ENCODE data around the gene MIB1. TPM values are rescaled to one million over a fixed set of nuclear protein-coding genes. Genes with fewer than 3 reads are reported as not detected.

The MIB1 gene
- total RNA-seq, 1 experiment from 2014 or later, result 48.1 TPM

DNA sequence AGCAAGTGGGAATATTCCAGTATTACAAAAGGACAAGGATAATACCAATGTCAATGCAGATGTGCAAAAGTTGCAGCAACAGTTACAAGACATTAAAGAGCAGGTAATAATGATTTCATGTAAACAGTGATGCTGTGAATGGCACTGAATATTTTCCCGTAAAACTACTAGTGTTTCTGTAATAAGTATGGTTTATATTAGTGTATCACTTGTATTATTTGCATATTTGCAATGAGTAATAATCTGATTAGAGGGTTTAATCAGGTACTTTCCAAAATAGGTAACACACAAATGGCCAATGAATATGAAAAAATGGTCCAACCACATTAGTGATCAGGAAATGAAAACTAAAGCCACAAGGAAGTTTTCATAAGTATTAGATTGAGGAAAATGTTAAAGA is 118.0 kb downstream of the MIB1 start:
- no peak overlapping the region for H3K4me3 Mint-ChIP-seq (ENCODE audit: unreplicated experiment)
- no peaks in the 10 kb centered on the region for H3K4me1 Mint-ChIP-seq (ENCODE audit: low read depth, unreplicated experiment)
- no peaks in the 10 kb centered on the region for H3K9me3 Mint-ChIP-seq (ENCODE audit: unreplicated experiment)
- H3K36me3 Mint-ChIP-seq (ENCODE audit: insufficient read depth, unreplicated experiment), result peaks cover 29% of the 10 kb centered on the region
- no peaks in the 10 kb centered on the region for H3K4me1 ChIP-seq
- CTCF ChIA-PET, result no interaction called here
- H3K9me3 ChIP-seq, result no peaks in the 10 kb centered on the region
- BruUV-seq (replicated peaks), result no TSS peak
- no peaks in the 10 kb centered on the region for H3K27me3 ChIP-seq (replicated peaks; ENCODE audit: control insufficient read depth, insufficient read depth, low read length)
- peaks cover 4% of the 10 kb centered on the region for H3K36me3 ChIP-seq (ENCODE audit: control insufficient read depth, insufficient read depth, low read length)
- H3K27me3 Mint-ChIP-seq (ENCODE audit: insufficient read depth, unreplicated experiment), result no peaks in the 10 kb centered on the region
- H3K27ac Mint-ChIP-seq (ENCODE audit: unreplicated experiment), result no peak overlapping the region
- TF ChIP-seq, protein P1, sequence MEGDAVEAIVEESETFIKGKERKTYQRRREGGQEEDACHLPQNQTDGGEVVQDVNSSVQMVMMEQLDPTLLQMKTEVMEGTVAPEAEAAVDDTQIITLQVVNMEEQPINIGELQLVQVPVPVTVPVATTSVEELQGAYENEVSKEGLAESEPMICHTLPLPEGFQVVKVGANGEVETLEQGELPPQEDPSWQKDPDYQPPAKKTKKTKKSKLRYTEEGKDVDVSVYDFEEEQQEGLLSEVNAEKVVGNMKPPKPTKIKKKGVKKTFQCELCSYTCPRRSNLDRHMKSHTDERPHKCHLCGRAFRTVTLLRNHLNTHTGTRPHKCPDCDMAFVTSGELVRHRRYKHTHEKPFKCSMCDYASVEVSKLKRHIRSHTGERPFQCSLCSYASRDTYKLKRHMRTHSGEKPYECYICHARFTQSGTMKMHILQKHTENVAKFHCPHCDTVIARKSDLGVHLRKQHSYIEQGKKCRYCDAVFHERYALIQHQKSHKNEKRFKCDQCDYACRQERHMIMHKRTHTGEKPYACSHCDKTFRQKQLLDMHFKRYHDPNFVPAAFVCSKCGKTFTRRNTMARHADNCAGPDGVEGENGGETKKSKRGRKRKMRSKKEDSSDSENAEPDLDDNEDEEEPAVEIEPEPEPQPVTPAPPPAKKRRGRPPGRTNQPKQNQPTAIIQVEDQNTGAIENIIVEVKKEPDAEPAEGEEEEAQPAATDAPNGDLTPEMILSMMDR (IDR thresholded peaks at IDR 0.05; ENCODE audit: insufficient read depth in 1 of 2, low read depth in 1 of 2, low read length in 1 of 2, severe bottlenecking in 1 of 2, unreplicated experiment in 1 of 2), result no peak
- POLR2A ChIA-PET, result no interaction called here
- intact Hi-C loops (cut with micrococcal nuclease; ENCODE audit: unreplicated experiment), result no loop called here
- no peak overlapping the region for H3K4me3 ChIP-seq (ENCODE audit: low read depth, low read length)
- no peak for DNase-seq

GRCh38 chr18:21864386-21864785 is 123.8 kb downstream of the MIB1 start:
- Histone ChIP-seq H3K36me3 (ENCODE audit: control insufficient read depth, insufficient read depth, low read length) (peaks cover 5% of the 10 kb centered on the region), H3K27me3 (replicated peaks; ENCODE audit: control insufficient read depth, insufficient read depth, low read length) (no peaks in the 10 kb centered on the region), H3K4me1 (peaks cover 16% of the 10 kb centered on the region), H3K4me3 (ENCODE audit: low read depth, low read length) (no peak overlapping the region), H3K9me3 (no peaks in the 10 kb centered on the region)
- intact Hi-C loops (cut with micrococcal nuclease; ENCODE audit: unreplicated experiment), result no loop called here
- Mint-ChIP-seq H3K27ac (ENCODE audit: unreplicated experiment) (no peak overlapping the region), H3K36me3 (ENCODE audit: insufficient read depth, unreplicated experiment) (peaks cover 16% of the 10 kb centered on the region), H3K4me3 (ENCODE audit: unreplicated experiment) (no peak overlapping the region), H3K27me3 (ENCODE audit: insufficient read depth, unreplicated experiment) (no peaks in the 10 kb centered on the region), H3K4me1 (ENCODE audit: low read depth, unreplicated experiment) (peaks cover 7% of the 10 kb centered on the region), H3K9me3 (ENCODE audit: unreplicated experiment) (no peaks in the 10 kb centered on the region)
- BruUV-seq (replicated peaks), result no TSS peak
- ChIA-PET POLR2A (no interaction called here), CTCF (no interaction called here)
- no peak for DNase-seq
- TF ChIP-seq, protein P1 (IDR thresholded peaks at IDR 0.05; ENCODE audit: insufficient read depth in 1 of 2, low read depth in 1 of 2, low read length in 1 of 2, severe bottlenecking in 1 of 2, unreplicated experiment in 1 of 2), result no peak

DNA sequence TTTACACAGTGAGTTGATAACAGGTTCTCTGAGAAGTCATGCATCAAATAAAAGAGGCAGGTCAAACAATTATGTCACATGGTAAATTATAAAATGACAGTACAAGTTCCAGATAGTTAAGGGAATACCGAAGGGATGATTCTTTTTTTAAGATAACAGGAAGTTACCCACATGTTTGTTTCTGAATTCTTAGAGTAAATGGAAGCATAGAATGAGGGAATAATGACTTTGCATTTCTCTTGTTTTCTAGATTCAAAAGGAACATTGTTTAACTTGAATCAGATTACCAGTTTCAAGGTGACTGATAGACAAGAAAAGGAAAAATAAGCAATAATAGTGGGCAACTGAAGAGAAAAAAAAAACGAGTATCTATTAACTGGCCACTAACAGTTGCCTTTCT is 124.5 kb downstream of the MIB1 start:
- intact Hi-C loops (cut with micrococcal nuclease; ENCODE audit: unreplicated experiment), result no loop called here
- CTCF ChIA-PET, result no interaction called here
- POLR2A ChIA-PET, result no interaction called here
- H3K9me3 ChIP-seq, result no peaks in the 10 kb centered on the region
- peaks cover 7% of the 10 kb centered on the region for H3K4me1 Mint-ChIP-seq (ENCODE audit: low read depth, unreplicated experiment)
- no peak for DNase-seq
- H3K27me3 ChIP-seq (replicated peaks; ENCODE audit: control insufficient read depth, insufficient read depth, low read length), result no peaks in the 10 kb centered on the region
- TF ChIP-seq, protein P1 (IDR thresholded peaks at IDR 0.05; ENCODE audit: insufficient read depth in 1 of 2, low read depth in 1 of 2, low read length in 1 of 2, severe bottlenecking in 1 of 2, unreplicated experiment in 1 of 2), result no peak
- no peaks in the 10 kb centered on the region for H3K27me3 Mint-ChIP-seq (ENCODE audit: insufficient read depth, unreplicated experiment)
- no peaks in the 10 kb centered on the region for H3K9me3 Mint-ChIP-seq (ENCODE audit: unreplicated experiment)
- peaks cover 16% of the 10 kb centered on the region for H3K4me1 ChIP-seq
- no peak overlapping the region for H3K4me3 ChIP-seq (ENCODE audit: low read depth, low read length)
- no peak overlapping the region for H3K4me3 Mint-ChIP-seq (ENCODE audit: unreplicated experiment)
- H3K36me3 Mint-ChIP-seq (ENCODE audit: insufficient read depth, unreplicated experiment), result peaks cover 10% of the 10 kb centered on the region
- peaks cover 5% of the 10 kb centered on the region for H3K36me3 ChIP-seq (ENCODE audit: control insufficient read depth, insufficient read depth, low read length)
- no peak overlapping the region for H3K27ac Mint-ChIP-seq (ENCODE audit: unreplicated experiment)
- BruUV-seq (replicated peaks), result no TSS peak

Data from Caco-2 (cell line).